Neural cell (in vitro differentiated cells): ENCODE results near the gene TPST1. TPM values are rescaled to one million over a fixed set of nuclear protein-coding genes. Genes with fewer than 3 reads are reported as not detected.
A peak's percentile ranks its signal among the peaks of the same experiment; 100 is the strongest.

Source experiments
- H2AFZ ChIP-seq: fragments of 200-600, 300-800 bp; sonication (generic), shearing (Covaris generic); 2 replicates; pipeline ENCODE4 v1.6.0; 2014; ENCODE audit warnings: low read depth, mild to moderate bottlenecking, antibody characterized with exemption, low read length, moderate library complexity
- H3F3A ChIP-seq: fragments of 200-600 bp; shearing (Covaris generic); 2 replicates; pipeline ENCODE4 v1.6.1; 2016; ENCODE audit warnings: mild to moderate bottlenecking, moderate library complexity, mixed read lengths, antibody characterized with exemption, low read length; ENCODE audit not compliant: insufficient read depth, poor library complexity, severe bottlenecking
- H3K27ac ChIP-seq: fragments of 200-600, 300-800 bp; sonication (generic), shearing (Covaris generic); 2 replicates; pipeline ENCODE4 v1.5.1; 2014; ENCODE audit warnings: mild to moderate bottlenecking, low read length, moderate library complexity
- H3K27me3 ChIP-seq: fragments of 300-800, 200-600 bp; sonication (generic), shearing (Covaris generic); 2 replicates; pipeline ENCODE4 v1.6.0; 2014; ENCODE audit warnings: mild to moderate bottlenecking, low read depth, low read length, moderate library complexity; ENCODE audit not compliant: insufficient read depth
- H3K36me3 ChIP-seq: fragments of 300-800, 200-600 bp; sonication (generic), shearing (Covaris generic); 2 replicates; pipeline ENCODE4 v1.5.1; 2014; ENCODE audit warnings: mild to moderate bottlenecking, antibody characterized with exemption, low read length, moderate library complexity; ENCODE audit not compliant: insufficient read depth
- H3K4me2 ChIP-seq: fragments of 300-800, 200-600 bp; sonication (generic), shearing (Covaris generic); 2 replicates; pipeline ENCODE4 v1.6.0; 2014; ENCODE audit warnings: mild to moderate bottlenecking, low read length
- H3K4me3 ChIP-seq: fragments of 300-800, 200-600 bp; sonication (generic), shearing (Covaris generic); 2 replicates; pipeline ENCODE4 v1.5.1; 2014; ENCODE audit warnings: mild to moderate bottlenecking, low read length, moderate library complexity
- H3K79me2 ChIP-seq: fragments of 200-600 bp; shearing (Covaris generic); replicated peaks from 2 replicates; pipeline ENCODE4 v1.6.0; 2014; ENCODE audit warnings: mild to moderate bottlenecking, low read length, moderate library complexity; ENCODE audit not compliant: insufficient read depth
- H3K9ac ChIP-seq: fragments of 300-800, 200-600 bp; sonication (generic), shearing (Covaris generic); 2 replicates; pipeline ENCODE4 v1.6.1; 2016; ENCODE audit warnings: mild to moderate bottlenecking, low read length, mixed read lengths
- H3K9me2 ChIP-seq: fragments of 200-600 bp; shearing (Covaris generic); 2 replicates; pipeline ENCODE4 v1.6.1; 2016; ENCODE audit warnings: mild to moderate bottlenecking, low read length, mixed read lengths; ENCODE audit not compliant: insufficient read depth
- H3K9me3 ChIP-seq: fragments of 200-600, 300-800 bp; sonication (generic), shearing (Covaris generic); 2 replicates; pipeline ENCODE4 v1.6.1; 2016; ENCODE audit warnings: mild to moderate bottlenecking, mixed run types, low read length, moderate library complexity, mixed read lengths
- H4K20me1 ChIP-seq: fragments of 200-600 bp; shearing (Covaris generic); 2 replicates; pipeline ENCODE4 v1.6.1; 2016; ENCODE audit warnings: mild to moderate bottlenecking, mixed run types; ENCODE audit not compliant: insufficient read depth
- EP300 ChIP-seq: fragments of 450-650 bp; conservative IDR thresholded peaks from 2 replicates; pipeline ENCODE4 v1.6.1; 2014; ENCODE audit warnings: antibody characterized with exemption, mild to moderate bottlenecking, moderate library complexity; ENCODE audit not compliant: poor library complexity, severe bottlenecking
- EZH2 ChIP-seq: fragments of 200-600, 300-800 bp; shearing (Covaris generic), sonication (generic); IDR thresholded peaks from 2 replicates; pipeline ENCODE4 v1.6.1; 2014; ENCODE audit warnings: antibody characterized with exemption, low read length, borderline replicate concordance, mild to moderate bottlenecking; ENCODE audit not compliant: insufficient read depth, poor library complexity, severe bottlenecking
- MXI1 ChIP-seq: fragments of 450-650 bp; conservative IDR thresholded peaks from 2 replicates; pipeline ENCODE4 v1.6.1; 2014; ENCODE audit warnings: antibody characterized with exemption, mild to moderate bottlenecking; ENCODE audit not compliant: poor library complexity, severe bottlenecking
- POLR2AphosphoS5 ChIP-seq: IDR thresholded peaks from 2 replicates; pipeline ENCODE4 v1.6.1; 2012
- RAD21 ChIP-seq: fragments of 450-650 bp; conservative IDR thresholded peaks from 2 replicates; pipeline ENCODE4 v1.6.1; 2014; ENCODE audit warnings: antibody characterized with exemption, mild to moderate bottlenecking, moderate library complexity
- SMC3 ChIP-seq: fragments of 450-650 bp; conservative IDR thresholded peaks from 2 replicates; pipeline ENCODE4 v1.6.1; 2014; ENCODE audit warnings: antibody characterized with exemption, mild to moderate bottlenecking, moderate library complexity; ENCODE audit not compliant: poor library complexity
- TAF1 ChIP-seq: IDR thresholded peaks from 2 replicates; pipeline ENCODE4 v1.6.1; 2012; ENCODE audit warnings: low read depth
- polyA plus RNA-seq: library from polyadenylated mRNA; depleted of rRNA; stranded (reverse); fragments of >200 nt; gene quantifications from 2 replicates; pipeline ENCODE4 v1.2.3, GENCODE V29; 2014
- TF ChIP-seq, protein P1 (sequence below): fragments of 450-650 bp; IDR thresholded peaks from 2 replicates; pipeline ENCODE4 v1.5.1; 2014; ENCODE audit warnings: antibody characterized with exemption, mild to moderate bottlenecking, moderate library complexity; ENCODE audit not compliant: poor library complexity, severe bottlenecking
- TF ChIP-seq, protein P2 (sequence below): IDR thresholded peaks from 2 replicates; pipeline ENCODE4 v1.6.1; 2012; ENCODE audit warnings: borderline replicate concordance

Gene TPST1
- polyA plus RNA-seq, 1 donor from 2014 or later: 58.5 TPM

DNA sequence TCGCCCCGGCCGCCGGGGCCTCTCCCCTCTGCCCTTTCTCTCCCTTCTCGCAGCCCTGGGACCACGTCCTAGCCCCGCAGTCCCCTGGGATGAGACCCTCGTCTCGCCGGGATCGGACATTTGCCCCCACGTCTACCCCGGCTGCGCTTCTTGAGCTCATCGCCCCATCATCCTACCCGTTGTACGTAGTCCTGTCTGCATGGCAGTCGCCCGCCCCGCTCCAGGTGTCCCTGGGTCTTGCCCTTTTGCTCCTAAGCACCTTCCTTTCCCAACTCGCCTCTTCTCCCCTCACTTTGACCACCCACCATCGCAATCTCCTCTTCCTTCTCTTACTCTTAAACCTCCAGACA lies 582 bp downstream of the TPST1 start:
- peak overlapping the region; percentile 93 for H3K27ac ChIP-seq
- peak overlapping the region; percentile 98 for H3K4me3 ChIP-seq
- no peaks in the 10 kb centered on the region for H3K9me3 ChIP-seq
- peaks cover 47% of the 10 kb centered on the region for H3K79me2 ChIP-seq
- no peaks in the 10 kb centered on the region for H3K27me3 ChIP-seq
- H3K36me3 ChIP-seq: no peaks in the 10 kb centered on the region
- H3K9ac ChIP-seq: peak overlapping the region; percentile 95
- H3F3A ChIP-seq: peaks cover 6% of the 10 kb centered on the region
- H3K9me2 ChIP-seq: no peaks in the 10 kb centered on the region
- H2AFZ ChIP-seq: peak overlapping the region; percentile 47
- peak overlapping the region; percentile 79 for H3K4me2 ChIP-seq
- TF ChIP-seq, protein P1, sequence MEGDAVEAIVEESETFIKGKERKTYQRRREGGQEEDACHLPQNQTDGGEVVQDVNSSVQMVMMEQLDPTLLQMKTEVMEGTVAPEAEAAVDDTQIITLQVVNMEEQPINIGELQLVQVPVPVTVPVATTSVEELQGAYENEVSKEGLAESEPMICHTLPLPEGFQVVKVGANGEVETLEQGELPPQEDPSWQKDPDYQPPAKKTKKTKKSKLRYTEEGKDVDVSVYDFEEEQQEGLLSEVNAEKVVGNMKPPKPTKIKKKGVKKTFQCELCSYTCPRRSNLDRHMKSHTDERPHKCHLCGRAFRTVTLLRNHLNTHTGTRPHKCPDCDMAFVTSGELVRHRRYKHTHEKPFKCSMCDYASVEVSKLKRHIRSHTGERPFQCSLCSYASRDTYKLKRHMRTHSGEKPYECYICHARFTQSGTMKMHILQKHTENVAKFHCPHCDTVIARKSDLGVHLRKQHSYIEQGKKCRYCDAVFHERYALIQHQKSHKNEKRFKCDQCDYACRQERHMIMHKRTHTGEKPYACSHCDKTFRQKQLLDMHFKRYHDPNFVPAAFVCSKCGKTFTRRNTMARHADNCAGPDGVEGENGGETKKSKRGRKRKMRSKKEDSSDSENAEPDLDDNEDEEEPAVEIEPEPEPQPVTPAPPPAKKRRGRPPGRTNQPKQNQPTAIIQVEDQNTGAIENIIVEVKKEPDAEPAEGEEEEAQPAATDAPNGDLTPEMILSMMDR: no peak
- TF ChIP-seq SMC3: no peak
- TF ChIP-seq, protein P2, sequence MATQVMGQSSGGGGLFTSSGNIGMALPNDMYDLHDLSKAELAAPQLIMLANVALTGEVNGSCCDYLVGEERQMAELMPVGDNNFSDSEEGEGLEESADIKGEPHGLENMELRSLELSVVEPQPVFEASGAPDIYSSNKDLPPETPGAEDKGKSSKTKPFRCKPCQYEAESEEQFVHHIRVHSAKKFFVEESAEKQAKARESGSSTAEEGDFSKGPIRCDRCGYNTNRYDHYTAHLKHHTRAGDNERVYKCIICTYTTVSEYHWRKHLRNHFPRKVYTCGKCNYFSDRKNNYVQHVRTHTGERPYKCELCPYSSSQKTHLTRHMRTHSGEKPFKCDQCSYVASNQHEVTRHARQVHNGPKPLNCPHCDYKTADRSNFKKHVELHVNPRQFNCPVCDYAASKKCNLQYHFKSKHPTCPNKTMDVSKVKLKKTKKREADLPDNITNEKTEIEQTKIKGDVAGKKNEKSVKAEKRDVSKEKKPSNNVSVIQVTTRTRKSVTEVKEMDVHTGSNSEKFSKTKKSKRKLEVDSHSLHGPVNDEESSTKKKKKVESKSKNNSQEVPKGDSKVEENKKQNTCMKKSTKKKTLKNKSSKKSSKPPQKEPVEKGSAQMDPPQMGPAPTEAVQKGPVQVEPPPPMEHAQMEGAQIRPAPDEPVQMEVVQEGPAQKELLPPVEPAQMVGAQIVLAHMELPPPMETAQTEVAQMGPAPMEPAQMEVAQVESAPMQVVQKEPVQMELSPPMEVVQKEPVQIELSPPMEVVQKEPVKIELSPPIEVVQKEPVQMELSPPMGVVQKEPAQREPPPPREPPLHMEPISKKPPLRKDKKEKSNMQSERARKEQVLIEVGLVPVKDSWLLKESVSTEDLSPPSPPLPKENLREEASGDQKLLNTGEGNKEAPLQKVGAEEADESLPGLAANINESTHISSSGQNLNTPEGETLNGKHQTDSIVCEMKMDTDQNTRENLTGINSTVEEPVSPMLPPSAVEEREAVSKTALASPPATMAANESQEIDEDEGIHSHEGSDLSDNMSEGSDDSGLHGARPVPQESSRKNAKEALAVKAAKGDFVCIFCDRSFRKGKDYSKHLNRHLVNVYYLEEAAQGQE: no peak
- TF ChIP-seq EP300: no peak
- no peak for TF ChIP-seq TAF1
- no peak for TF ChIP-seq EZH2
- no peak for TF ChIP-seq POLR2AphosphoS5
- no peak for TF ChIP-seq RAD21
- TF ChIP-seq MXI1: no peak
- H4K20me1 ChIP-seq: no peaks in the 10 kb centered on the region

DNA sequence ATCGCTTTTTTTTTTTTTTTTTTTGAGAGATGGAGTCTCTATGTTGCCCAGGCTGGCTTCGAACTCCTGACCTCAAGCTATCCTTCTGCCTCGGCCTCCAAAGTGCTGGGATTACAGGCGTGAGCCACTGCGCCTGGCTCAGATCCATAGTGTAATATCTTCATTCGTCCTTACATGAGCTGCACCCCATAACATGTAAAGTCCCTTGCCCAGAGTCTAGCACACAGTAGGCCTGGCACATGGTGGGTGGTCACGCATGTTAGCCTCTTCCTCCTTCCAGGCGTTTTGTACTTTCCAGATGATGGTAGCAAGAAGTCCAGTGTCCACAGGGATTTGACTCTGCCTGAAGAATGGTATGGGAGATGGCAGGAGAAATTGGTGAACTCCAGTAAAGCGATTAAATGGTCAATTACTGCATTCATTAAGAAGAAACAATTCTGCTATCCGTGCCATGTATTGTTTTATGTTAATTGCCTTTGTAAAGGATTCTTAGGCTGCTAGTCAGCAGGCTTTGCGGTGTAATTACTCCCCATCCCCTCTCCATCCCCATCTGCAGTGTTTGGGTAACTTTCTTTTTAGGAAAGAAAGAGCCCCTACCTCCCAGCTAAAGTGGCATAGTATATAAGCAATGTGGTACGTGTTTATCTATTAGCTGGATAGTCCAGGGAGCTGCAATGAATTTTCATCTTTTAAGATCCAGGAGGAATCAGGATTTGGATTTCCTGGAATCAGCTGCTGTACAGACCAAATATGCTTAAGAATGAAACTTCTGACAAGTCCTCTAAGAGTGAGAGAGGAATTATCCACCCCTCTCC lies 1.2 kb downstream of the TPST1 start:
- no peak for TF ChIP-seq RAD21
- no peak for TF ChIP-seq EZH2
- peak overlapping the region; percentile 98 for H3K4me3 ChIP-seq
- H3K79me2 ChIP-seq: peaks cover 47% of the 10 kb centered on the region
- no peaks in the 10 kb centered on the region for H3K9me2 ChIP-seq
- H3K4me2 ChIP-seq: peak overlapping the region; percentile 79
- H3K27ac ChIP-seq: peak overlapping the region; percentile 93
- H2AFZ ChIP-seq: no peak overlapping the region
- H3K9ac ChIP-seq: peak overlapping the region; percentile 95
- no peaks in the 10 kb centered on the region for H3K36me3 ChIP-seq
- no peaks in the 10 kb centered on the region for H3K9me3 ChIP-seq
- peaks cover 6% of the 10 kb centered on the region for H3F3A ChIP-seq
- no peaks in the 10 kb centered on the region for H4K20me1 ChIP-seq
- H3K27me3 ChIP-seq: no peaks in the 10 kb centered on the region

DNA sequence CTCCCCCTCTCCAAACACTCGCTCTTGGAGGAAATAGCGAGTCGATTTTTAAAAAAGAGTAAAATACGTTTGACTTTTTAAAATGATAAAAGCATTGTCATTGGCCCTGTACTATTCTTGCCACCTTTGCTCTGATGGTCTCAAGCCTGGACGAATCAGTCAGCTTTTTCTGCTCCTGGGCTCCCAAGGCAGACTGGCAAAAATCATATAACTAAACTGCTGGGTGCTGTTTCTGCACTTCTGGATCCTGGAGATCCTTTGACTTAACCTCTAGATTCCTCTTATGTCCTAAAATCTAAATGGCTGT lies 1.8 kb downstream of the TPST1 start:
- no peaks in the 10 kb centered on the region for H4K20me1 ChIP-seq
- H3K9me2 ChIP-seq: no peaks in the 10 kb centered on the region
- TF ChIP-seq POLR2AphosphoS5: no peak
- TF ChIP-seq EZH2: no peak
- TF ChIP-seq MXI1: no peak
- TF ChIP-seq, protein P2: no peak
- TF ChIP-seq, protein P1: no peak
- no peak for TF ChIP-seq TAF1
- TF ChIP-seq RAD21: no peak
- TF ChIP-seq EP300: no peak
- no peak for TF ChIP-seq SMC3
- no peaks in the 10 kb centered on the region for H3K36me3 ChIP-seq
- peaks cover 6% of the 10 kb centered on the region for H3F3A ChIP-seq
- H3K9ac ChIP-seq: no peak overlapping the region
- H3K9me3 ChIP-seq: no peaks in the 10 kb centered on the region
- peaks cover 47% of the 10 kb centered on the region for H3K79me2 ChIP-seq
- no peaks in the 10 kb centered on the region for H3K27me3 ChIP-seq
- no peak overlapping the region for H2AFZ ChIP-seq
- no peak overlapping the region for H3K27ac ChIP-seq
- H3K4me2 ChIP-seq: peak overlapping the region; percentile 79
- peak overlapping the region; percentile 98 for H3K4me3 ChIP-seq
